Mucosa of stomach (tissue), 1 donor: ENCODE data around the gene SLC45A1.

Experiments
- H3K27me3 ChIP-seq: one replicate; pipeline ENCODE4 v1.7.0; 2013; ENCODE audit warnings: mild to moderate bottlenecking, low read length; ENCODE audit not compliant: control insufficient read depth, insufficient read depth
- H3K36me3 ChIP-seq: one replicate; pipeline ENCODE4 v1.7.0; 2013; ENCODE audit warnings: low read length; ENCODE audit not compliant: control insufficient read depth, insufficient read depth
- H3K4me1 ChIP-seq: one replicate; pipeline ENCODE4 v1.7.0; 2013; ENCODE audit warnings: mild to moderate bottlenecking, low read length; ENCODE audit not compliant: control insufficient read depth, insufficient read depth
- H3K4me3 ChIP-seq: one replicate; pipeline ENCODE4 v1.7.0; 2013; ENCODE audit warnings: low read length
- H3K9ac ChIP-seq: one replicate; pipeline ENCODE4 v1.7.0; 2013; ENCODE audit warnings: mild to moderate bottlenecking, low read length, moderate library complexity
- H3K9me3 ChIP-seq: one replicate; pipeline ENCODE4 v1.7.0; 2013; ENCODE audit warnings: mild to moderate bottlenecking, low read length, moderate library complexity; ENCODE audit not compliant: control insufficient read depth
- donor health status: Pancreatic carcinoma.

Gene SLC45A1

GRCh38 chr1:8343464-8344001 is 25.6 kb downstream of the SLC45A1 start:
- Histone ChIP-seq H3K4me3 (no peak overlapping the region), H3K4me1 (peaks cover 10% of the 10 kb centered on the region), H3K9ac (no peak overlapping the region), H3K36me3 (no peaks in the 10 kb centered on the region), H3K27me3 (peaks cover 4% of the 10 kb centered on the region), H3K9me3 (no peaks in the 10 kb centered on the region)

GRCh38 chr1:8344893-8345507 is 27.1 kb downstream of the SLC45A1 start:
- H3K4me3 ChIP-seq = no peak overlapping the region
- peaks cover 15% of the 10 kb centered on the region for H3K4me1 ChIP-seq
- H3K36me3 ChIP-seq = no peaks in the 10 kb centered on the region
- H3K9me3 ChIP-seq = no peaks in the 10 kb centered on the region
- no peak overlapping the region for H3K9ac ChIP-seq
- H3K27me3 ChIP-seq = peaks cover 4% of the 10 kb centered on the region

DNA sequence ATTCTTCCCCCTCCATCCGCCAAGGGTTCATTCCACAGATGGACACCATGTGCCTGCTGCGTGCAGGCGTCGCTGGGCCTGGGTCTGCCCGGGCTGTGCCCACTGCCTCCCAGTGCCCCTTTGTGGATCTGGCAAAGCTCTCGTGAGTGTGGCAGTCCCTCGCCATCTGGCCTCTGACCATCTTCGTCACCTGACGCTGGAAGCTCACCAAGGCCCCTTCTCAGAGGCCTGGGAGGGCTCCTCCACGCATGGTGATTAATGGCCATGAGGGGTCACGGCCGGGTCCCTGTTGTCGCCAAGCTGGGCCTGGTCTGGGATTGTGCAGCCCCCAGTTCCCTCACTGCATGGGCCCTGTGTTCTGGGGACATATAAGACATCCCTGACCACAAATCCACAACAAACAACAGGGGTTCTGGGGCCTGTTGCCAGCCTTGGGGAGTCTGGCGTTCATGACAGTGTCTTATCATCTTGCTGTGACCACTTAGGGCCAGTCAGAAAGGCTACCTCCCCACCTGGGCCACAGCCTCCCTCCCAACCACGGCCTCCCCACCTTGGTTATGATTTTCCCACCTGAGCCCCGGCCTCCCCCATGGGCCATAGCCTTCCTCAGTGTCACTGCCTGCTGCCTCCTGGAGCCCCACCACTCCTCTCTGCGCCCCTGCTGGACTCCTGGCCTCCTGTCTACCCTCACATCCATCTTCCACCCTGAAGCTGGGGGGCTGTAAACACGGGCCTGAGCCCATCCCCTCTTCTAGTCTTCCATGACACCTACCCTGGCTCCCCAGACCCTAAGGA is 27.9 kb downstream of the SLC45A1 start:
- Histone ChIP-seq H3K4me3 (no peak overlapping the region), H3K9me3 (no peaks in the 10 kb centered on the region), H3K4me1 (peaks cover 15% of the 10 kb centered on the region), H3K27me3 (peaks cover 4% of the 10 kb centered on the region), H3K36me3 (no peaks in the 10 kb centered on the region), H3K9ac (no peak overlapping the region)

GRCh38 chr1:8347635-8348034 is 29.7 kb downstream of the SLC45A1 start:
- H3K4me1 ChIP-seq = peaks cover 19% of the 10 kb centered on the region
- no peak overlapping the region for H3K4me3 ChIP-seq

DNA sequence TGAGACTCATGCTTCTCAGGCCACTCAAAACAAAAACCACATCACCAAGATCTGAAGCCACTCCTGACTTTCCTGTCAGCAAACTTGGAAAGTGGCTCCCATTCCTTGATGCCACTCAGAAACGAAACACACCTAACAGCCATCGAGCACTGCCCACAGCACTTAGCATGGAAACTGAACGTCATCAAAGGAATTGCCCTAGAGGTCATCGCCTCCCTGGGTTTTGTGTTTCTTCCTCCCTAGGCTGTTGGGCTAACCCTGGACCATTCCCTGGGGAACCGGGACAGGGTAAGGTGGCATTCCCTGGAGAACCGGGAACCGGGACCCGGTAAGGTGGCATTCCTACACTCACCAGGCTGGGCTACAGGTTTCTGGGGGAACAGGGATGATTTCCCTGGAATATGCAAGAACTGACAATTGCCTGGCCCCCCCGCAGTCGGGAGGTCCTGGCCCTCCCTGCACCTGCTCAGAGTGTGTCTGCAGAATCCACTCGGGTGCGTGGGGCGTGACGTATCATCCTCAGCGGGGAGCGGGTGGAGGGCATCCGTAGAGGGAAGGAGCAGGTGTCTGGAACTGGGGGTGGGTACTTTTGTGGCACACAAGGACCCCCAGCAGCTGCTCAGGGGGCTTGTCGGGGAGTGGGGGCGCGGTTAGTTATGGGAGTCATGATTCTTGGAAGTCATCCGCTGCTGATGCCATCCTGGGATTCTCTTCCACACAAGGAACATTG is 30.3 kb downstream of the SLC45A1 start:
- Histone ChIP-seq H3K9me3 (no peaks in the 10 kb centered on the region), H3K9ac (no peak overlapping the region), H3K4me1 (peaks cover 16% of the 10 kb centered on the region), H3K36me3 (no peaks in the 10 kb centered on the region), H3K27me3 (peaks cover 4% of the 10 kb centered on the region), H3K4me3 (no peak overlapping the region)

More at GRCh38 chr1:8347635-8348034, 29.7 kb downstream of the SLC45A1 start:
- no peak overlapping the region for H3K9ac ChIP-seq
- peaks cover 4% of the 10 kb centered on the region for H3K27me3 ChIP-seq
- no peaks in the 10 kb centered on the region for H3K9me3 ChIP-seq
- H3K36me3 ChIP-seq = no peaks in the 10 kb centered on the region

DNA sequence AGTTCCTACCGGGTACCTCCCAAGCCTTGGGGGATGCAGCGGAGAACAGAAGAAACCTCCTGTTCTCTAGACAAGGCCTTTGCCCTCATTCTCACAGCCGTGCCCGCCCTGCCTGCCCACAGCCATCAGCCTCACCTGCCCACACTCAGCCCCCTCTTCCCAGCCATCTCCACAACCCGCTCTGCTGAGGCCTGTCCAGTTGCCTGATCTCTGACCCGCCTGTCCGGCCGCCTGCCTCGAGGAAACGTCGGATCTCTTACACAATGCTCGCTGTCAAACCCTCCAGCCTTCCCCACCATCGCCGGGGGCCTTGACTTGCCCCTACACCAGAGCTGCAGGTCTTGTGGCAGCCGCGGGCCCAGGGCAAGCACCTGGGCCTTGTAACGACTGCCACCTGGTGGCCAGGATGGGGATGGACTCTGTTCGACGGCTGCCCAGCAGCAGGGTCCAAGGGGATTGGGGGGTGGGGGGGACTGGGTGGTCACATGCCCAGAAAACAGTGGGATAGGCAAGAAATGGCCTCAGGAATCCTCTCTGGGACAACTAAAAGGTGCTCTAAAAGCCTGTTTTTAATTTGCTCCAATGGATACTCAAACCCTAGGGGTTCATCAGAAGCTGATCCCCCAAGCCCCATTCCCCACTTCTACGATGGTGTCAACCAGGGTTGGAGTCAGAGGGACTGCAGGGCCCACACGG is 31.0 kb downstream of the SLC45A1 start:
- Histone ChIP-seq H3K4me1 (peaks cover 12% of the 10 kb centered on the region), H3K4me3 (no peak overlapping the region), H3K9ac (no peak overlapping the region), H3K27me3 (peaks cover 4% of the 10 kb centered on the region), H3K36me3 (no peaks in the 10 kb centered on the region), H3K9me3 (no peaks in the 10 kb centered on the region)

- Histone ChIP-seq H3K4me1 (peaks cover 10% of the 10 kb centered on the region), H3K9me3 (no peaks in the 10 kb centered on the region), H3K27me3 (peaks cover 4% of the 10 kb centered on the region), H3K36me3 (no peaks in the 10 kb centered on the region), H3K9ac (no peak overlapping the region), H3K4me3 (no peak overlapping the region)
Observed at GRCh38 chr1:8349473-8349865, 31.6 kb downstream of the SLC45A1 start.

DNA sequence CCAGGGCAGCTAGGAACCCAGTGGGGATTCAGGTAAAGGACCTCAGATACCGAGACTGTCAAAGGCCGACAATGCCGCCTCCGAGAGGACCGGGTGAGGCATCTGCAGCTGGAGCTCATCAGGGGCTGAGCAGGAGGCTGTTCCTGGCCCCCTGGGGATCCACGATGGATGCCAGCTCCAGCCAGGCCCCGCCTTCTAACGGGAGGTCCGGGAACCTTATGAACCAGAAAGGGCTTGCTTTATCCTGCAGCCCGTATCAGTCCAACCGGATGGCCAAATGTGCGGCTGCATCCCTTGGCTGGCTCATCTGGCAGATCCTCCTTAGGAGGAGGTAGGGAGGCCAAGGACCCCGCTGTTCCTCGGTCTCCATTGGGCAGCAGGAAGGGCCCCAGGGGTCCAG is 32.0 kb downstream of the SLC45A1 start:
- H3K27me3 ChIP-seq = peaks cover 4% of the 10 kb centered on the region
- no peak overlapping the region for H3K9ac ChIP-seq
- peaks cover 10% of the 10 kb centered on the region for H3K4me1 ChIP-seq
- H3K4me3 ChIP-seq = no peak overlapping the region
- no peaks in the 10 kb centered on the region for H3K9me3 ChIP-seq
- no peaks in the 10 kb centered on the region for H3K36me3 ChIP-seq

DNA sequence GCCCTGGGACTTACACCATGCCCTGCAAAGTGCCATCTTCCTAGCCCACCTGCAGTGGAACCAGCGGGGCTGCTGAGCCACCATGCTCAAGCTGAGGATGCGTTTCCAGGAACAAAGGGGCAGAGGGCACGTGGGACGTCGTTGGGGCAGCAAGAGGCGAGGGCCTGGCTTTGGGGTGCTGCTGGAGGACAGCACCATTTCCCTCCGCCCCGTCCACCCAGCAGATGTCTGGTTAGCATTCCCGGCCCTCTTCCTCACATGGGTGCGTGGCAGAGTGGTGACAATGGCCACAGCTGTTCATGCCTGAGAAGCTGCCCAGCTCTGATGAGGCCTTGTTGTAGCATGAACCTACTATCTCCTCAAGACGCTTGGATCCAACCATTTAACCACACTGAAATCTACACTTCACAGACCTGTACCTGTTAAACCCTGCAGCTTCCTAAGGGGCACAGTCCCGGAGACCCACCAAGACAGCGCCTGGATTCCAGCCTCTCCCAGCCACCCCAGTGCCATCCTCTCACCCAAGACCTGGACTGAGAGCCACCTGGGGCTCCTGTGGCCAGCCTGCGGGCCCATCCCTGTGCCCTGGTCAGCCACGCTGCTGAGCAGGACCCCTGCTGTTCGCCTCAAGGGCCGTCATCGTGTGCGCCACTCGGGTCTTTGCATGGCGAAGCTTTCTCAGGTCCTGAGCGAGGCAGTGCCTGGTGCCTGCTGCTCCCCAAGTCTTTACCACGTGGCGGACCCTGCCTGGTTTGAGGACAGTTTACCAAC is 33.2 kb downstream of the SLC45A1 start:
- Histone ChIP-seq H3K4me1 (peaks cover 10% of the 10 kb centered on the region), H3K36me3 (peaks cover 4% of the 10 kb centered on the region), H3K27me3 (peaks cover 4% of the 10 kb centered on the region), H3K4me3 (no peak overlapping the region), H3K9ac (no peak overlapping the region), H3K9me3 (no peaks in the 10 kb centered on the region)

GRCh38 chr1:8351693-8352470 is 34.0 kb downstream of the SLC45A1 start:
- Histone ChIP-seq H3K9ac (no peak overlapping the region), H3K4me1 (peaks cover 10% of the 10 kb centered on the region), H3K36me3 (peaks cover 4% of the 10 kb centered on the region), H3K4me3 (no peak overlapping the region), H3K9me3 (no peaks in the 10 kb centered on the region), H3K27me3 (peaks cover 4% of the 10 kb centered on the region)
